Measurements from ENCODE around the gene VKORC1.
A peak's percentile ranks its signal among the peaks of the same experiment; 100 is the strongest.

Gene VKORC1

GRCh38 chr16:31094424-31095120 lies at the start of gene VKORC1:
Gene VKORC1 (minus strand): TSS chr16:31094797. CDS start chr16:31094729, 68 bp downstream.
- TF ChIP-seq CTCF (IDR thresholded peaks at IDR 0.05): no peak
- Histone ChIP-seq H3K4me1 (no peaks in the 10 kb centered on the region), H2AFZ (peak within 1 kb of the TSS; percentile 94), H3K79me2 (no peaks in the 10 kb centered on the region), H3K27me3 (ENCODE audit: control insufficient read depth, insufficient read depth, low read length) (no peaks in the 10 kb centered on the region), H3K4me2 (ENCODE audit: low read length) (peak within 1 kb of the TSS; percentile 87), H3K27ac (peak within 1 kb of the TSS; percentile 65), H3K9ac (no peak within 1 kb of the TSS), H3K4me3 (ENCODE audit: low read depth, low read length) (peak within 1 kb of the TSS; percentile 76), H3K36me3 (ENCODE audit: control insufficient read depth, insufficient read depth, low read length) (no peaks in the 10 kb centered on the region), H3K9me3 (ENCODE audit: control insufficient read depth, low read length) (no peaks in the 10 kb centered on the region)

GRCh38 chr16:31143694-31144148 lies 49.1 kb upstream of the VKORC1 start:
- Histone ChIP-seq H3K27ac (no peak overlapping the region), H3K27me3 (ENCODE audit: control insufficient read depth, insufficient read depth, low read length) (no peaks in the 10 kb centered on the region), H3K79me2 (no peaks in the 10 kb centered on the region), H3K4me3 (ENCODE audit: low read depth, low read length) (no peak overlapping the region), H2AFZ (no peak overlapping the region), H3K4me1 (peaks cover 14% of the 10 kb centered on the region), H3K36me3 (ENCODE audit: control insufficient read depth, insufficient read depth, low read length) (no peaks in the 10 kb centered on the region), H3K9me3 (ENCODE audit: control insufficient read depth, low read length) (no peaks in the 10 kb centered on the region), H3K9ac (no peak overlapping the region), H3K4me2 (ENCODE audit: low read length) (no peak overlapping the region)
- TF ChIP-seq CTCF (IDR thresholded peaks at IDR 0.05): no peak

GRCh38 chr16:31143011-31143693 lies 48.6 kb upstream of the VKORC1 start:
- H3K27me3 ChIP-seq (ENCODE audit: control insufficient read depth, insufficient read depth, low read length): no peaks in the 10 kb centered on the region
- peak overlapping the region; percentile 24 for H3K27ac ChIP-seq
- peak overlapping the region; percentile 98 for H2AFZ ChIP-seq
- no peak overlapping the region for H3K9ac ChIP-seq
- peak overlapping the region; percentile 23 for H3K4me3 ChIP-seq (ENCODE audit: low read depth, low read length)
- no peak for TF ChIP-seq CTCF (IDR thresholded peaks at IDR 0.05)
- H3K4me2 ChIP-seq (ENCODE audit: low read length): peak overlapping the region; percentile 81
- no peaks in the 10 kb centered on the region for H3K9me3 ChIP-seq (ENCODE audit: control insufficient read depth, low read length)
- no peaks in the 10 kb centered on the region for H3K79me2 ChIP-seq
- H3K36me3 ChIP-seq (ENCODE audit: control insufficient read depth, insufficient read depth, low read length): no peaks in the 10 kb centered on the region
- H3K4me1 ChIP-seq: peaks cover 15% of the 10 kb centered on the region

GRCh38 chr16:31142109-31143010 lies 47.8 kb upstream of the VKORC1 start:
- no peaks in the 10 kb centered on the region for H3K27me3 ChIP-seq (ENCODE audit: control insufficient read depth, insufficient read depth, low read length)
- TF ChIP-seq CTCF (IDR thresholded peaks at IDR 0.05): peak; percentile 98
- no peak overlapping the region for H3K9ac ChIP-seq
- peak overlapping the region; percentile 26 for H3K4me3 ChIP-seq (ENCODE audit: low read depth, low read length)
- no peaks in the 10 kb centered on the region for H3K9me3 ChIP-seq (ENCODE audit: control insufficient read depth, low read length)
- H3K36me3 ChIP-seq (ENCODE audit: control insufficient read depth, insufficient read depth, low read length): no peaks in the 10 kb centered on the region
- peak overlapping the region; percentile 81 for H3K4me2 ChIP-seq (ENCODE audit: low read length)
- peak overlapping the region; percentile 69 for H3K27ac ChIP-seq
- peaks cover 15% of the 10 kb centered on the region for H3K4me1 ChIP-seq
- H2AFZ ChIP-seq: peak overlapping the region; percentile 98
- no peaks in the 10 kb centered on the region for H3K79me2 ChIP-seq
